ENCODE measurements around the gene FAM200B. TPM values are rescaled to one million over a fixed set of nuclear protein-coding genes. Genes with fewer than 3 reads are reported as not detected.

Gene FAM200B
- 10 to 100 TPM; 11.8 to 20.9 (median 16.7) TPM for total RNA-seq
- long read RNA-seq, full-length matches to known transcripts, result 10 of 10 reads
- long read RNA-seq, partial matches to known transcripts, result 0 of 10 reads
- long read RNA-seq, other reads (novel, unspliced or antisense), result 0 of 10 reads

DNA sequence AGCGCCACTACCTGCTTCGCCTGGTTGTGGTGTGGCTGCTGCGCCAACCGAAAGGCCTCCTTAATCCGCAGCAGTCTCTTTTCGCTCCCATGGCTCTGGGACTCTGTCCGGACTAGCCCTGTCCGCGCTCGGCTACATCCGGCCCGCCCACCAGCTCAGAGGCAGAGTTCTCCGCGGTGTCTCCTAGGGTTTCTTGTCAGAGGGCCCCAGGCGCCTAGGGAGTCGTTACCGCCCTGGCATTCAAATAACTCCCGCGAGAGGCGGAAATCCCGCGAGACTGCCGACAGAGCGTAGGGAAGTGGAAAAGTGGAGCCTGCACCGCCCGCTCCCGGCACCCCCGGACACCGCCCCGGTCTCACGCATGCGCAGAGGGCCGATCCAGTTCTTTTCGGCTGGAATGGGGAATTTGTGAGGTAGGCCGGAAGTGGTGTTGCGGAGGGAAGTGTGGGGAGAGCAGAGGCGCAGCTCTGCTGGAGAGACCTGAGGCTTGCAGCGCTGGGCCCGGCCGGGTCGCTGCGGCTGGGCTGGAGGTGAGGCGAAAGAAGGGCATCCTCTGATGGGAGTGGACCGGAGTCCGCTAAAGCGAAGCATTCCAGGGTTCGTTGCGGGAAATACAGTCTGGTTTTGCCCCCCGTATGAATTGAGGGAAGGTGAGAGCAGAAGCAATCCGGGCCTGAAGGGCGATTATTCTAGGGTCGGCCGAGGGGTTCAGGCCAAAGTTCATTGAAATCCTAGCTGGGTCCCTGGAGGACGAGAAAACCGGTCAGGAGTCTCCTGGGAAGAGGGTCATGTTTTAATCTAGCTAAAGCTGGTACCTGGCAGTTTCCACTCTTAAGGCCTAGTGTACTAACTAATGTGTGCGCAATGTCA, at the start of gene FAM200B:
TSS of gene FAM200B (plus strand) at position 456 of the 870 bp plus-strand sequence. CDS start 5,151 bp downstream, outside the sequence.
- H3K27ac ChIP-seq, result peak within 1 kb of the TSS; percentile 92 to 95 (median 95)
- TF ChIP-seq, protein P1, sequence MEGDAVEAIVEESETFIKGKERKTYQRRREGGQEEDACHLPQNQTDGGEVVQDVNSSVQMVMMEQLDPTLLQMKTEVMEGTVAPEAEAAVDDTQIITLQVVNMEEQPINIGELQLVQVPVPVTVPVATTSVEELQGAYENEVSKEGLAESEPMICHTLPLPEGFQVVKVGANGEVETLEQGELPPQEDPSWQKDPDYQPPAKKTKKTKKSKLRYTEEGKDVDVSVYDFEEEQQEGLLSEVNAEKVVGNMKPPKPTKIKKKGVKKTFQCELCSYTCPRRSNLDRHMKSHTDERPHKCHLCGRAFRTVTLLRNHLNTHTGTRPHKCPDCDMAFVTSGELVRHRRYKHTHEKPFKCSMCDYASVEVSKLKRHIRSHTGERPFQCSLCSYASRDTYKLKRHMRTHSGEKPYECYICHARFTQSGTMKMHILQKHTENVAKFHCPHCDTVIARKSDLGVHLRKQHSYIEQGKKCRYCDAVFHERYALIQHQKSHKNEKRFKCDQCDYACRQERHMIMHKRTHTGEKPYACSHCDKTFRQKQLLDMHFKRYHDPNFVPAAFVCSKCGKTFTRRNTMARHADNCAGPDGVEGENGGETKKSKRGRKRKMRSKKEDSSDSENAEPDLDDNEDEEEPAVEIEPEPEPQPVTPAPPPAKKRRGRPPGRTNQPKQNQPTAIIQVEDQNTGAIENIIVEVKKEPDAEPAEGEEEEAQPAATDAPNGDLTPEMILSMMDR (IDR thresholded peaks at IDR 0.05), result peak in 1 of 4 donors; percentile 18
- TF ChIP-seq POLR2A (IDR thresholded peaks at IDR 0.05), result peak; percentile 98
- no peaks in the 10 kb centered on the region for H3K27me3 ChIP-seq
- under 1% methylated on average over 45 of the region's 56 CpGs for WGBS (ENCODE audit: insufficient coverage, low coverage, low lambda C conversion rate, missing lambda C conversion rate)
- peak within 1 kb of the TSS; percentile 68 to 76 (median 72) for H3K4me3 ChIP-seq
- peaks cover 0 to 16% (median 2%) of the 10 kb centered on the region in 4 donors for H3K4me1 ChIP-seq
- DNase-seq, result peak; percentile 99 to 100 (median 99)
- ATAC-seq, result peak; percentile 92 to 97 (median 94)
- intact Hi-C loops (cut with DNase I), result no loop called here
- no peaks in the 10 kb centered on the region for H3K9me3 ChIP-seq
- H3K36me3 ChIP-seq, result peaks cover 0 to 5% (median 0%) of the 10 kb centered on the region in 4 donors

DNA sequence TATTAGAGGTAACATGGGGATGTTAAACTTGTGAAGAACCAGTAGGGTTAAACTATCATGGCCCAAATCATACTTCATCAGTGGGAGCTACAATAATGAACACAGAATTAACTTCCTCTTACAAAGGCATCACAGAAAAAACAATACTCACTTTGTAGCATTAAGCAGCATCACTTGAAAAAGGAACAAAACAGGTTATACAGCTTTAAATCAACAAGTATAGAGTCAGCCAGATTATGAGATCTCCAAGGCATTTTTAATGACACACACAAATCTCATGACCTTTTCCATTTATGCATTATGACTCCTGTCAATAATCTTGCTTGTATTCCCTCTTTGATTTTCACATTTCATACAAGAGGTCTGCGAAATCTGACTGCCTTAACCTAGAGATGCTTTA, 44.8 kb upstream of the FAM200B start:
- no peaks in the 10 kb centered on the region for H3K27me3 ChIP-seq
- no peak for DNase-seq
- ATAC-seq, result no peak
- TF ChIP-seq POLR2A (IDR thresholded peaks at IDR 0.05), result no peak
- TF ChIP-seq, protein P1 (IDR thresholded peaks at IDR 0.05), result no peak
- intact Hi-C loops (cut with DNase I), result no loop called here
- H3K4me1 ChIP-seq, result no peaks in the 10 kb centered on the region
- H3K9me3 ChIP-seq, result no peaks in the 10 kb centered on the region
- H3K4me3 ChIP-seq, result no peak overlapping the region
- no peak overlapping the region for H3K27ac ChIP-seq
- H3K36me3 ChIP-seq, result peaks cover 0 to 48% (median 10%) of the 10 kb centered on the region in 4 donors
- WGBS (ENCODE audit: insufficient coverage, low coverage, low lambda C conversion rate, missing lambda C conversion rate), result 93% methylated on average over 1 of the region's 1 CpG

DNA sequence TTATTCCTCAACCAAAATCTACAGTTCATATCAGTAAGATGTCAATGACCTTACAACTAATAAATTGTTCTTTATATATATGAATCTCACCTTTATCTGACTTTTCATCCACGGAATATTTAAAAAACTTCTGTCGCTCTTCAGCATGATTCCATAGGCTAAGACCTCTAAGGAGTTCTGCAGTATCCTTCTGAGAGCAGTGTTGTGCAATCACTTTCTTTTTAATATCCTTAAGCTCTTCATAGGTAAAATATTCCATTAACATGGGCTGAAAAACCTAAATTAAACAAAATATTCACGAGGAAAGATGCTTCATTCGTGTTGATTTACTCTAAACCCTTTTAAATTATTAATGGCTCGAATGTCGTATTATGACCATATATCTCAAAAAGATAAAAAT, 43.2 kb upstream of the FAM200B start:
- TF ChIP-seq POLR2A (IDR thresholded peaks at IDR 0.05), result no peak
- TF ChIP-seq, protein P1 (IDR thresholded peaks at IDR 0.05), result no peak
- intact Hi-C loops (cut with DNase I), result no loop called here
- no peak for ATAC-seq

DNA sequence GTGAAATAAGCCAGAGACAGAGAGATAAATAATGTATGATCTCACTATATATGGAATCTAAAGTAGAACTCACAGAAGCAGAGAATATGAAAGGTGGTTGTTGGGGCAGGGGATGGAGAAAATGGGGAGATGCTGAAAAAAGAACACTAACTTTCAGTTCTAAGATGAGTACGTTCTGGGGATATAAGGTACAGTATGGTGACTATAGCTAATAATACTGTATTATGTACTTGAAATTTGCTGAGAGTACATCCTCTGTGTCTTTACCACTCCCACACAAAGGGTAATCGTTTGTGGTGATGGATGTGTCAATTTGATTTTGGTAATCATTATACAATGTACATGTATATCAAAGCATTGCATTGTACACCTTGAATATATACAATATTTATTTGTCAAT, 33.0 kb upstream of the FAM200B start:
- Histone ChIP-seq H3K9me3 (no peaks in the 10 kb centered on the region), H3K36me3 (no peaks in the 10 kb centered on the region), H3K27me3 (no peaks in the 10 kb centered on the region), H3K27ac (no peak overlapping the region), H3K4me1 (peaks cover 0 to 55% (median 17%) of the 10 kb centered on the region in 4 donors), H3K4me3 (no peak overlapping the region)
- WGBS (ENCODE audit: insufficient coverage, low coverage, low lambda C conversion rate, missing lambda C conversion rate), result 31% methylated on average over 2 of the region's 2 CpGs
- intact Hi-C loops (cut with DNase I), result no loop called here
- DNase-seq, result no peak
- no peak for TF ChIP-seq POLR2A (IDR thresholded peaks at IDR 0.05)
- TF ChIP-seq, protein P1 (IDR thresholded peaks at IDR 0.05), result no peak
- no peak for ATAC-seq

More for the DNA sequence above, 43.2 kb upstream of the FAM200B start:
- Histone ChIP-seq H3K4me1 (no peaks in the 10 kb centered on the region), H3K27ac (no peak overlapping the region), H3K27me3 (no peaks in the 10 kb centered on the region), H3K4me3 (no peak overlapping the region), H3K9me3 (no peaks in the 10 kb centered on the region), H3K36me3 (peaks cover 0 to 48% (median 4%) of the 10 kb centered on the region in 4 donors)
- no peak for DNase-seq
- 91% methylated on average over 6 of the region's 6 CpGs for WGBS (ENCODE audit: insufficient coverage, low coverage, low lambda C conversion rate, missing lambda C conversion rate)
